ENCODE results near the gene CCDC169. TPM values are rescaled to one million over a fixed set of nuclear protein-coding genes. Genes with fewer than 3 reads are reported as not detected.
A peak's percentile ranks its signal among the peaks of the same experiment; 100 is the strongest.

CCDC169 gene
- total and polyA plus RNA-seq, 2 donors (not counting 1 experiment from before 2014, with no cell fraction given), result 0.07 TPM; not detected in 1

DNA sequence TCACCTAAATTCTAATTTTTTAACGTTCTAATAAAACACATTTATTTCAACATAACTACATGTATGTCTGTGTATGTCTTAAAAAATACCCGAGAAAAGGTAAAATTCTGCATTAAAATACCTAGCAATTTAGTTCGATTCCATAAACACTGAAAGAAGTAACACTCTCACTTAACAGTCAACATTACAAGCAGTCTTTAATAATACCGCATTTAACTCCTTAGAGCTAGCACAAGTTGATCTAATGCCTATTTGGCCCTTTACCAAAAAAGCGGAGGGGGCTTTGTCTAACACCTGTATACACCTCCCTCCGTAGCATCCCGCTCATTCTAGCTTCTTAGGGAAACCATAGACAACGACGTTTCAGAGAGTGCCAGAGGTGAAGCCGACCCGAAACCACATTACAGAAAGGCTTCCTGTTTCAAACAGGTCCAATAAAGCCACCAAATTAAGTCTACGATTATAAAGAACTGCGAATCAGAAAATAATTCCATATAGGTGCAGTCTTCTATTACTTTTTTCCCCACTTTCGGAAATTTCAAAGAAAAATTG lies 47.3 kb upstream of the CCDC169 start:
- peak overlapping the region; percentile 94 for H3K4me2 ChIP-seq (replicated peaks; ENCODE audit: low read depth, low read length, poor library complexity, severe bottlenecking)
- CTCF ChIA-PET, result interaction anchor here (1.1 kb wide), 1 partner anchor 10 kb away, joined by 3 read pairs; no protein-coding TSS in a partner anchor
- peaks cover 14% of the 10 kb centered on the region for H3K27me3 Mint-ChIP-seq

GRCh38 chr13:36344173-36344572 lies 46.6 kb upstream of the CCDC169 start:
- no peak overlapping the region for H3K9ac ChIP-seq (ENCODE audit: low read length)
- WGBS (ENCODE audit: insufficient coverage), result no CpG with 5 or more reads among the region's 6 CpGs

More for the DNA sequence above, 47.3 kb upstream of the CCDC169 start:
- peak overlapping the region; percentile 93 to 96 for H3K27ac ChIP-seq (ENCODE audit: low read length in 2 of 2)
- peak overlapping the region; percentile 94 for H3K9ac ChIP-seq (ENCODE audit: low read length)
- no peaks in the 10 kb centered on the region for H4K20me1 ChIP-seq (ENCODE audit: control insufficient read depth, insufficient read depth, low read length, poor library complexity, severe bottlenecking)
- H3K4me1 ChIP-seq (ENCODE audit: control insufficient read depth in 2 of 2, insufficient read depth in 2 of 2, low read length in 2 of 2), result peaks cover 10 to 16% of the 10 kb centered on the region in 2 donors
- ATAC-seq (ENCODE audit: low read depth), result no peak
- H3K4me3 Mint-ChIP-seq, result peak overlapping the region; percentile 95
- H3K36me3 ChIP-seq (replicated peaks in 1 of 2; ENCODE audit: control extremely low read depth in 1 of 2, control insufficient read depth in 1 of 2, extremely low read depth in 1 of 2, insufficient read depth in 2 of 2, low read length in 1 of 2), result no peaks in the 10 kb centered on the region
- peak overlapping the region; percentile 64 to 98 (median 85) for H3K4me3 ChIP-seq (ENCODE audit: control extremely low read depth in 1 of 5, extremely low read depth in 1 of 5, insufficient read depth in 1 of 5, low read depth in 2 of 5, low read length in 4 of 5)
- peaks cover 29% of the 10 kb centered on the region for H3K79me2 ChIP-seq (ENCODE audit: control insufficient read depth, insufficient read depth, low read length)
- TF ChIP-seq EZH2 (IDR thresholded peaks at IDR 0.05; ENCODE audit: borderline replicate concordance, insufficient read depth, low read depth, low read length, poor library complexity, severe bottlenecking), result no peak
- TF ChIP-seq, protein P1, sequence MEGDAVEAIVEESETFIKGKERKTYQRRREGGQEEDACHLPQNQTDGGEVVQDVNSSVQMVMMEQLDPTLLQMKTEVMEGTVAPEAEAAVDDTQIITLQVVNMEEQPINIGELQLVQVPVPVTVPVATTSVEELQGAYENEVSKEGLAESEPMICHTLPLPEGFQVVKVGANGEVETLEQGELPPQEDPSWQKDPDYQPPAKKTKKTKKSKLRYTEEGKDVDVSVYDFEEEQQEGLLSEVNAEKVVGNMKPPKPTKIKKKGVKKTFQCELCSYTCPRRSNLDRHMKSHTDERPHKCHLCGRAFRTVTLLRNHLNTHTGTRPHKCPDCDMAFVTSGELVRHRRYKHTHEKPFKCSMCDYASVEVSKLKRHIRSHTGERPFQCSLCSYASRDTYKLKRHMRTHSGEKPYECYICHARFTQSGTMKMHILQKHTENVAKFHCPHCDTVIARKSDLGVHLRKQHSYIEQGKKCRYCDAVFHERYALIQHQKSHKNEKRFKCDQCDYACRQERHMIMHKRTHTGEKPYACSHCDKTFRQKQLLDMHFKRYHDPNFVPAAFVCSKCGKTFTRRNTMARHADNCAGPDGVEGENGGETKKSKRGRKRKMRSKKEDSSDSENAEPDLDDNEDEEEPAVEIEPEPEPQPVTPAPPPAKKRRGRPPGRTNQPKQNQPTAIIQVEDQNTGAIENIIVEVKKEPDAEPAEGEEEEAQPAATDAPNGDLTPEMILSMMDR (IDR thresholded peaks at IDR 0.05), result no peak
- H3K4me1 Mint-ChIP-seq, result peaks cover 24% of the 10 kb centered on the region
- POLR2A ChIA-PET, result no interaction called here
- no peaks in the 10 kb centered on the region for H3K27me3 ChIP-seq (replicated peaks in 1 of 4; ENCODE audit: control extremely low read depth in 1 of 4, control insufficient read depth in 3 of 4, insufficient read depth in 4 of 4, low read length in 3 of 4)
- peak overlapping the region; percentile 96 for H3K27ac Mint-ChIP-seq
- WGBS (ENCODE audit: insufficient coverage), result 4% methylated on average over 9 of the region's 14 CpGs
- no peaks in the 10 kb centered on the region for H3K9me3 ChIP-seq (ENCODE audit: control extremely low read depth in 1 of 3, control insufficient read depth in 2 of 3, insufficient read depth in 1 of 3, low read length in 2 of 3)
- no peak for DNase-seq
- H3K9me3 Mint-ChIP-seq (ENCODE audit: insufficient read depth), result no peaks in the 10 kb centered on the region
- H2AFZ ChIP-seq (ENCODE audit: insufficient read depth, low read depth, low read length, poor library complexity, severe bottlenecking), result peak overlapping the region; percentile 87
- intact Hi-C loops (cut with micrococcal nuclease), result loop anchor here (2.0 to 5.0 kb wide), 2 partner anchors 637 to 714 kb away; partner anchors contain the start of gene SUPT20H

More at GRCh38 chr13:36344173-36344572, 46.6 kb upstream of the CCDC169 start:
- H3K9me3 Mint-ChIP-seq (ENCODE audit: insufficient read depth), result no peaks in the 10 kb centered on the region
- Histone ChIP-seq H3K36me3 (replicated peaks in 1 of 2; ENCODE audit: control extremely low read depth in 1 of 2, control insufficient read depth in 1 of 2, extremely low read depth in 1 of 2, insufficient read depth in 2 of 2, low read length in 1 of 2) (no peaks in the 10 kb centered on the region), H3K9me3 (ENCODE audit: control extremely low read depth in 1 of 3, control insufficient read depth in 2 of 3, insufficient read depth in 1 of 3, low read length in 2 of 3) (no peaks in the 10 kb centered on the region), H3K4me2 (replicated peaks; ENCODE audit: low read depth, low read length, poor library complexity, severe bottlenecking) (no peak overlapping the region), H2AFZ (ENCODE audit: insufficient read depth, low read depth, low read length, poor library complexity, severe bottlenecking) (no peak overlapping the region), H3K4me1 (ENCODE audit: control insufficient read depth in 2 of 2, insufficient read depth in 2 of 2, low read length in 2 of 2) (peaks cover 10 to 16% of the 10 kb centered on the region in 2 donors), H3K79me2 (ENCODE audit: control insufficient read depth, insufficient read depth, low read length) (peaks cover 37% of the 10 kb centered on the region), H3K27ac (ENCODE audit: low read length in 2 of 2) (no peak overlapping the region), H4K20me1 (ENCODE audit: control insufficient read depth, insufficient read depth, low read length, poor library complexity, severe bottlenecking) (no peaks in the 10 kb centered on the region), H3K27me3 (replicated peaks in 1 of 4; ENCODE audit: control extremely low read depth in 1 of 4, control insufficient read depth in 3 of 4, insufficient read depth in 4 of 4, low read length in 3 of 4) (no peaks in the 10 kb centered on the region), H3K4me3 (ENCODE audit: control extremely low read depth in 1 of 5, extremely low read depth in 1 of 5, insufficient read depth in 1 of 5, low read depth in 2 of 5, low read length in 4 of 5) (no peak overlapping the region)
- peaks cover 24% of the 10 kb centered on the region for H3K4me1 Mint-ChIP-seq
- H3K27ac Mint-ChIP-seq, result no peak overlapping the region
- TF ChIP-seq EZH2 (IDR thresholded peaks at IDR 0.05; ENCODE audit: borderline replicate concordance, insufficient read depth, low read depth, low read length, poor library complexity, severe bottlenecking), result no peak
- TF ChIP-seq, protein P1 (IDR thresholded peaks at IDR 0.05), result no peak
- ChIA-PET POLR2A (no interaction called here), CTCF (interaction anchor here (1.0 kb wide), 1 partner anchor 12 kb away, joined by 4 read pairs; no protein-coding TSS in a partner anchor)
- ATAC-seq (ENCODE audit: low read depth) (no peak), DNase-seq (no peak)
- peaks cover 14% of the 10 kb centered on the region for H3K27me3 Mint-ChIP-seq
- H3K4me3 Mint-ChIP-seq, result peak overlapping the region; percentile 9
- intact Hi-C loops (cut with micrococcal nuclease), result loop anchor here (2.0 kb wide), 1 partner anchor 715 kb away; the partner anchor contains the start of gene SUPT20H

All from B cell (primary cell).